WTC11 (cell line): ENCODE measurements around the gene EVI2A.

Experiments used
- ETV6 ChIP-seq: sonication (generic); formaldehyde crosslinking; IDR thresholded peaks from 2 replicates; pipeline ENCODE4 v1.8.1; 2022; ENCODE audit warnings: mild to moderate bottlenecking, missing genetic modification reagents
- ZNF138 ChIP-seq: sonication (generic); formaldehyde crosslinking; conservative IDR thresholded peaks from 2 replicates; pipeline ENCODE4 v1.8.1; 2022; ENCODE audit warnings: mild to moderate bottlenecking, moderate library complexity, missing genetic modification reagents
- TF ChIP-seq, protein P1 (sequence below): fragments of 200-600 bp; IDR thresholded peaks from 2 replicates; pipeline ENCODE4 v1.8.0; 2022; ENCODE audit warnings: antibody characterized with exemption
- TF ChIP-seq, protein P2 (sequence below): sonication (generic); formaldehyde crosslinking; IDR thresholded peaks from 2 replicates; pipeline ENCODE4 v1.8.1; 2022; ENCODE audit warnings: low read depth, missing genetic modification reagents, borderline replicate concordance
- TF ChIP-seq, protein P3 (sequence below): sonication (generic); formaldehyde crosslinking; IDR thresholded peaks from 2 replicates; pipeline ENCODE4 v1.8.1; 2022; ENCODE audit warnings: low read depth, mild to moderate bottlenecking, moderate library complexity, missing genetic modification reagents, borderline replicate concordance
- TF ChIP-seq, protein P4 (sequence below): sonication (generic); formaldehyde crosslinking; conservative IDR thresholded peaks from 2 replicates; pipeline ENCODE4 v1.8.1; 2023; ENCODE audit warnings: mild to moderate bottlenecking, low read depth, missing genetic modification reagents, moderate library complexity

DNA sequence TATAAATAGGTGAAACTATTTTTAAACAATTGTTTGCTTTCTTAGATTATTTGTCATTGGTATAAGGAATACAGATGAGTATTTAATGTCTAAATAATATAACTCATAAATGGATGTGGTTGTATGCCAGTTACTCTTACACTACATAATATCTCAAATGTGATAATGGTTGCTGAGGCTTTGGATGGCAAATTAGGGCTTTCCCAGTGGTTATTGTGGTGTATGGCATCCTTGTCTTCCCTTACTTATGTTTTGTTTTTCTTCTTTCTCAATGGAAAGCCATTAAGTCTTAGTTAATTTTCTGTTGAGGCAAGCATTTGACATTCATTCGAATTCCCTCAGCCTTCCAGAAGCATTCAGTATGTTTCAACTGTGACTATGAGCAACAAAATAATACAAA lies 34.8 kb downstream of the EVI2A start:
- TF ChIP-seq, protein P1, sequence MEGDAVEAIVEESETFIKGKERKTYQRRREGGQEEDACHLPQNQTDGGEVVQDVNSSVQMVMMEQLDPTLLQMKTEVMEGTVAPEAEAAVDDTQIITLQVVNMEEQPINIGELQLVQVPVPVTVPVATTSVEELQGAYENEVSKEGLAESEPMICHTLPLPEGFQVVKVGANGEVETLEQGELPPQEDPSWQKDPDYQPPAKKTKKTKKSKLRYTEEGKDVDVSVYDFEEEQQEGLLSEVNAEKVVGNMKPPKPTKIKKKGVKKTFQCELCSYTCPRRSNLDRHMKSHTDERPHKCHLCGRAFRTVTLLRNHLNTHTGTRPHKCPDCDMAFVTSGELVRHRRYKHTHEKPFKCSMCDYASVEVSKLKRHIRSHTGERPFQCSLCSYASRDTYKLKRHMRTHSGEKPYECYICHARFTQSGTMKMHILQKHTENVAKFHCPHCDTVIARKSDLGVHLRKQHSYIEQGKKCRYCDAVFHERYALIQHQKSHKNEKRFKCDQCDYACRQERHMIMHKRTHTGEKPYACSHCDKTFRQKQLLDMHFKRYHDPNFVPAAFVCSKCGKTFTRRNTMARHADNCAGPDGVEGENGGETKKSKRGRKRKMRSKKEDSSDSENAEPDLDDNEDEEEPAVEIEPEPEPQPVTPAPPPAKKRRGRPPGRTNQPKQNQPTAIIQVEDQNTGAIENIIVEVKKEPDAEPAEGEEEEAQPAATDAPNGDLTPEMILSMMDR = no peak
- TF ChIP-seq, protein P2, sequence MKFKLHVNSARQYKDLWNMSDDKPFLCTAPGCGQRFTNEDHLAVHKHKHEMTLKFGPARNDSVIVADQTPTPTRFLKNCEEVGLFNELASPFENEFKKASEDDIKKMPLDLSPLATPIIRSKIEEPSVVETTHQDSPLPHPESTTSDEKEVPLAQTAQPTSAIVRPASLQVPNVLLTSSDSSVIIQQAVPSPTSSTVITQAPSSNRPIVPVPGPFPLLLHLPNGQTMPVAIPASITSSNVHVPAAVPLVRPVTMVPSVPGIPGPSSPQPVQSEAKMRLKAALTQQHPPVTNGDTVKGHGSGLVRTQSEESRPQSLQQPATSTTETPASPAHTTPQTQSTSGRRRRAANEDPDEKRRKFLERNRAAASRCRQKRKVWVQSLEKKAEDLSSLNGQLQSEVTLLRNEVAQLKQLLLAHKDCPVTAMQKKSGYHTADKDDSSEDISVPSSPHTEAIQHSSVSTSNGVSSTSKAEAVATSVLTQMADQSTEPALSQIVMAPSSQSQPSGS (CRISPR knock-in tag) = no peak
- TF ChIP-seq, protein P3, sequence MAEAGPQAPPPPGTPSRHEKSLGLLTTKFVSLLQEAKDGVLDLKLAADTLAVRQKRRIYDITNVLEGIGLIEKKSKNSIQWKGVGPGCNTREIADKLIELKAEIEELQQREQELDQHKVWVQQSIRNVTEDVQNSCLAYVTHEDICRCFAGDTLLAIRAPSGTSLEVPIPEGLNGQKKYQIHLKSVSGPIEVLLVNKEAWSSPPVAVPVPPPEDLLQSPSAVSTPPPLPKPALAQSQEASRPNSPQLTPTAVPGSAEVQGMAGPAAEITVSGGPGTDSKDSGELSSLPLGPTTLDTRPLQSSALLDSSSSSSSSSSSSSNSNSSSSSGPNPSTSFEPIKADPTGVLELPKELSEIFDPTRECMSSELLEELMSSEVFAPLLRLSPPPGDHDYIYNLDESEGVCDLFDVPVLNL (CRISPR knock-in tag) = no peak
- TF ChIP-seq, protein P4, sequence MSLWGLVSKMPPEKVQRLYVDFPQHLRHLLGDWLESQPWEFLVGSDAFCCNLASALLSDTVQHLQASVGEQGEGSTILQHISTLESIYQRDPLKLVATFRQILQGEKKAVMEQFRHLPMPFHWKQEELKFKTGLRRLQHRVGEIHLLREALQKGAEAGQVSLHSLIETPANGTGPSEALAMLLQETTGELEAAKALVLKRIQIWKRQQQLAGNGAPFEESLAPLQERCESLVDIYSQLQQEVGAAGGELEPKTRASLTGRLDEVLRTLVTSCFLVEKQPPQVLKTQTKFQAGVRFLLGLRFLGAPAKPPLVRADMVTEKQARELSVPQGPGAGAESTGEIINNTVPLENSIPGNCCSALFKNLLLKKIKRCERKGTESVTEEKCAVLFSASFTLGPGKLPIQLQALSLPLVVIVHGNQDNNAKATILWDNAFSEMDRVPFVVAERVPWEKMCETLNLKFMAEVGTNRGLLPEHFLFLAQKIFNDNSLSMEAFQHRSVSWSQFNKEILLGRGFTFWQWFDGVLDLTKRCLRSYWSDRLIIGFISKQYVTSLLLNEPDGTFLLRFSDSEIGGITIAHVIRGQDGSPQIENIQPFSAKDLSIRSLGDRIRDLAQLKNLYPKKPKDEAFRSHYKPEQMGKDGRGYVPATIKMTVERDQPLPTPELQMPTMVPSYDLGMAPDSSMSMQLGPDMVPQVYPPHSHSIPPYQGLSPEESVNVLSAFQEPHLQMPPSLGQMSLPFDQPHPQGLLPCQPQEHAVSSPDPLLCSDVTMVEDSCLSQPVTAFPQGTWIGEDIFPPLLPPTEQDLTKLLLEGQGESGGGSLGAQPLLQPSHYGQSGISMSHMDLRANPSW = no peak
- TF ChIP-seq ZNF138 (CRISPR knock-in tag) = no peak
- TF ChIP-seq ETV6 (CRISPR knock-in tag) = no peak
